SJSA1 (cell line): ENCODE measurements around the gene PLA1A. TPM values are rescaled to one million over a fixed set of nuclear protein-coding genes. Genes with fewer than 3 reads are reported as not detected.

Experiments used
- DNase-seq, 2 experiments: peaks; one replicate each; pipeline ENCODE4 v3.0.0-alpha.2; 2015 to 2020; ENCODE audit warnings: low spot score in 2 of 2, low read depth in 1 of 2
- H3K27ac ChIP-seq: fragments of 250-450 bp; sonication (Bioruptor Pico); 2 replicates; pipeline ENCODE4 v1.5.1; 2020; ENCODE audit warnings: mild to moderate bottlenecking, moderate library complexity
- H3K27me3 ChIP-seq: fragments of 250-450 bp; sonication (Bioruptor Pico); replicated peaks from 2 replicates; pipeline ENCODE4 v1.5.1; 2020; ENCODE audit warnings: mild to moderate bottlenecking, moderate library complexity
- H3K36me3 ChIP-seq: fragments of 250-450 bp; sonication (Bioruptor Pico); 2 replicates; pipeline ENCODE4 v1.5.1; 2020; ENCODE audit warnings: mild to moderate bottlenecking
- H3K4me1 ChIP-seq: fragments of 250-450 bp; sonication (Bioruptor Pico); replicated peaks from 2 replicates; pipeline ENCODE4 v1.6.1; 2021; ENCODE audit warnings: mild to moderate bottlenecking
- H3K4me3 ChIP-seq: fragments of 250-450 bp; sonication (Bioruptor Pico); 2 replicates; pipeline ENCODE4 v1.5.1; 2020; ENCODE audit warnings: mild to moderate bottlenecking
- H3K9me3 ChIP-seq: fragments of 250-450 bp; sonication (Bioruptor Pico); replicated peaks from 2 replicates; pipeline ENCODE4 v1.5.1; 2020; ENCODE audit warnings: mild to moderate bottlenecking
- total RNA-seq: library from RNA; depleted of rRNA; stranded (reverse); fragments of >200 nt; shearing (Covaris generic); gene quantifications from 2 replicates; pipeline ENCODE4 v1.2.3, GENCODE V29; 2014

Gene PLA1A
- total RNA-seq, 1 experiment from 2014 or later: 1.4 TPM

GRCh38 chr3:119608405-119609000, 10.8 kb downstream of the PLA1A start:
- H3K4me1 ChIP-seq: peaks cover 8% of the 10 kb centered on the region
- no peaks in the 10 kb centered on the region for H3K27me3 ChIP-seq
- no peak overlapping the region for H3K4me3 ChIP-seq
- H3K9me3 ChIP-seq: no peaks in the 10 kb centered on the region
- no peak overlapping the region for H3K27ac ChIP-seq
- H3K36me3 ChIP-seq: no peaks in the 10 kb centered on the region
- no peak for DNase-seq

DNA sequence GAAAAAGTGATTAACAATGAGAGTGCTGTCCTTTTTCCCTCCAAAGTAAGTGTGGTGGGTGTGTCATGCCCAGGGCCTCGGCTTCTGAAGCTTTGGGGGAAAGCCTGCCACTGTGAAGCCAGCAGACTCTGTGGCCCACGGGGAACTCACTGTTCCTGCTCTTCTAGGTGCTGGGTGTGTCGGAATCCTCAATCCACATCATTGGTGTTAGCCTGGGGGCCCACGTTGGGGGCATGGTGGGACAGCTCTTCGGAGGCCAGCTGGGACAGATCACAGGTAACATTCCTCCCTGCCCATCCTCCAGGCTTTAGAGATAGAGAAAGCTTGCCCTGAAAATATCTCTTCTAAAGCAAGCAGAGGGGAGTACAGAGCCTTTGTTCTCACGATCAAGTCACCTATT, 11.6 kb downstream of the PLA1A start:
- no peaks in the 10 kb centered on the region for H3K27me3 ChIP-seq
- DNase-seq: no peak

DNA sequence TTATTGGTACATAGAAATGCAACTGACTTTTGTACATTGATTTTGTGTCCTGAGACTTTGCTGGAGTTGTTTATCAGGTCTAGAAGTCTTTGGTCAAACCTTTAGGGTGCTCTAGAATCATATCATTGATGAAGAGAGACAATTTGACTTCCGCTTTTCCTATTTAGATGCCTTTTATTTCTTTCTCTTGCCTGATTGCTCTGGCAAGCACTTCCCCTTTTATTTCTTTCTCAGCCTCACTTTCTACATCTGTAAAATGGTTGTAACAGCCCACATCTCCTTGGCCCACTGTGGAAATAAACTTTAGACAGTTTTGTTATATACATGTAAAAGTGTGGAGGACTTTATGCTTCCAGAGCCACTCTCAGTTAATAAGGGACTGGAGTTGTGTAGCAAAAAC, 14.0 kb downstream of the PLA1A start:
- Histone ChIP-seq H3K9me3 (no peaks in the 10 kb centered on the region), H3K27me3 (no peaks in the 10 kb centered on the region), H3K27ac (no peak overlapping the region), H3K36me3 (no peaks in the 10 kb centered on the region), H3K4me3 (no peak overlapping the region), H3K4me1 (no peaks in the 10 kb centered on the region)
- DNase-seq: no peak

More for the DNA sequence above, 11.6 kb downstream of the PLA1A start:
- H3K27ac ChIP-seq: no peak overlapping the region
- no peaks in the 10 kb centered on the region for H3K36me3 ChIP-seq
- H3K4me1 ChIP-seq: peaks cover 8% of the 10 kb centered on the region
- no peak overlapping the region for H3K4me3 ChIP-seq
- H3K9me3 ChIP-seq: no peaks in the 10 kb centered on the region

- H3K9me3 ChIP-seq: no peaks in the 10 kb centered on the region
- no peak overlapping the region for H3K27ac ChIP-seq
- DNase-seq: no peak
- H3K4me3 ChIP-seq: no peak overlapping the region
- no peaks in the 10 kb centered on the region for H3K4me1 ChIP-seq
- no peaks in the 10 kb centered on the region for H3K27me3 ChIP-seq
- H3K36me3 ChIP-seq: no peaks in the 10 kb centered on the region
These were observed 15.5 kb downstream of the PLA1A start for GRCh38 chr3:119613201-119613600.

DNA sequence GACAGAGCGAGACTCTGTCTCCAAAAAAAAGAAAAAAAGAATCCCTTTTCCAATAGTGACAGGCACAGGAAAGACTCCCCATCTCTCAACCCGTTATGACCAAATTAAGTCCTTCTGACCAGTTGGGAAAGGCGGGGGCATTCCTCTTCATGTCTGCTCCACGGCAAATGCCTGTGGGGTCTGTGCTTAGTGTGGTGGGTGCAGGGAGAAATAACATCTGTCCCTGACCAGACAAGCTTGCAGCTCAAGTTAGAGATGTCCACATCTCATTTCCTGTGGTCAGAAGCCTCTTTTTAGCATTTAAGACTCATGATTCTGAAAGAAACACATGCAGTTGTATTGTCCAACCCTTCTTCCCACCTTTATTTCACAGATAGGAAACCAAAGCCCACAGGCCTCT, 16.2 kb downstream of the PLA1A start:
- H3K36me3 ChIP-seq: no peaks in the 10 kb centered on the region
- no peaks in the 10 kb centered on the region for H3K27me3 ChIP-seq
- H3K4me3 ChIP-seq: no peak overlapping the region
- no peak overlapping the region for H3K27ac ChIP-seq
- no peaks in the 10 kb centered on the region for H3K9me3 ChIP-seq
- no peaks in the 10 kb centered on the region for H3K4me1 ChIP-seq
- no peak for DNase-seq

GRCh38 chr3:119616056-119616455, 18.4 kb downstream of the PLA1A start:
- Histone ChIP-seq H3K4me1 (no peaks in the 10 kb centered on the region), H3K4me3 (no peak overlapping the region), H3K9me3 (no peaks in the 10 kb centered on the region), H3K27ac (no peak overlapping the region), H3K27me3 (no peaks in the 10 kb centered on the region), H3K36me3 (no peaks in the 10 kb centered on the region)
- DNase-seq: no peak

GRCh38 chr3:119619094-119619493, 21.4 kb downstream of the PLA1A start:
- DNase-seq: no peak
- no peak overlapping the region for H3K4me3 ChIP-seq
- no peaks in the 10 kb centered on the region for H3K36me3 ChIP-seq
- H3K4me1 ChIP-seq: no peaks in the 10 kb centered on the region
- H3K9me3 ChIP-seq: no peaks in the 10 kb centered on the region
- no peaks in the 10 kb centered on the region for H3K27me3 ChIP-seq
- no peak overlapping the region for H3K27ac ChIP-seq

GRCh38 chr3:119620899-119621298, 23.2 kb downstream of the PLA1A start:
- no peak for DNase-seq
- Histone ChIP-seq H3K4me3 (no peak overlapping the region), H3K27ac (no peak overlapping the region), H3K9me3 (no peaks in the 10 kb centered on the region), H3K36me3 (no peaks in the 10 kb centered on the region), H3K27me3 (no peaks in the 10 kb centered on the region), H3K4me1 (no peaks in the 10 kb centered on the region)

- 0 out of 2 replicates have a peak, but pooled peaks cover 5% of the 10 kb centered on the region for H3K4me1 ChIP-seq
- no peaks in the 10 kb centered on the region for H3K36me3 ChIP-seq
- H3K27me3 ChIP-seq: no peaks in the 10 kb centered on the region
- no peak overlapping the region for H3K27ac ChIP-seq
- no peak overlapping the region for H3K4me3 ChIP-seq
- no peaks in the 10 kb centered on the region for H3K9me3 ChIP-seq
- no peak for DNase-seq
These were observed 26.5 kb downstream of the PLA1A start for GRCh38 chr3:119624002-119624720.

GRCh38 chr3:119625451-119626153, 27.9 kb downstream of the PLA1A start:
- DNase-seq: no peak
- no peaks in the 10 kb centered on the region for H3K27me3 ChIP-seq

DNA sequence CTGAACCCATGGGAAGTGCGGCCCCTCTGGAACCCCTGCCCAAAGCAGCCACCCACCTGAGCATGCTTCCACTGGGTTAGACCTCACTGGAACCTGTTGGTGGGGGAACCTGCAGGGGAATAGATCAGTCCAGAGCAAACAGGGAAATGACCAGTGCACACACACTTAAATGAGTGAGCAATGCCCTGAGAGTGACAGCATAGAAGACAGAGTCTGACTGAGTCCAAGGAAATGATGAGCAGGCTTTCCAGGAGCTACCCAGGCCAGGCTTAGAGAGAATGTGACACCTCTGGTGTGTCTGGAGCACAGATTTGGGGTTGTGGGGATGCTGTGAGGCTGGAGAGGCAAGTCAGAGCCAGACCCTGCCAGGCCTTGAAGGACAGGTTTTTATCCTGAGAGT, 28.5 kb downstream of the PLA1A start:
- no peaks in the 10 kb centered on the region for H3K9me3 ChIP-seq
- H3K36me3 ChIP-seq: no peaks in the 10 kb centered on the region
- peaks cover 9% of the 10 kb centered on the region for H3K4me1 ChIP-seq
- H3K27me3 ChIP-seq: no peaks in the 10 kb centered on the region
- no peak for DNase-seq
- no peak overlapping the region for H3K4me3 ChIP-seq
- no peak overlapping the region for H3K27ac ChIP-seq

More at GRCh38 chr3:119625451-119626153, 27.9 kb downstream of the PLA1A start:
- no peak overlapping the region for H3K4me3 ChIP-seq
- H3K9me3 ChIP-seq: no peaks in the 10 kb centered on the region
- H3K36me3 ChIP-seq: no peaks in the 10 kb centered on the region
- H3K4me1 ChIP-seq: peaks cover 8% of the 10 kb centered on the region; the same call in 1 of the 2 replicates
- no peak overlapping the region for H3K27ac ChIP-seq

DNA sequence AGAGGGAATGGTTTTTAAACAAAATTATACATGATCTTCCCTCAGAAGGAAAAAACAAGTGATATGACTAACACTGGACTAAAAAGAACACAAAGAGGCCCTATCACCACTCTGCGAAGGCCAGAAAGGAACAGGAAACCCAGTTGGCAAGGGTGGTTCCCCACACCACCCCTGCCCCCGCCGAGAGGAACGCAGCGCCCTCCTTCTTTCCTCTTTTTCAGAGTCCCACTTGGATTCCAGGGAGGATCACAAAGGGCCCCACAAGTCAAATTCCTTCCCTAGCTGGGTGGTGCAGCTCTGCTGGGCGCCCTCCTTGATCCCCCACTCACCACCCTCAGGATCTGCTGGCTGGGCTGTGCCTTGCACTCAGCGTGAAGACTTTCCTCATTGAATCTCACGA, 29.8 kb downstream of the PLA1A start:
- no peak for DNase-seq
- H3K27ac ChIP-seq: no peak overlapping the region
- no peaks in the 10 kb centered on the region for H3K36me3 ChIP-seq
- no peaks in the 10 kb centered on the region for H3K9me3 ChIP-seq
- no peaks in the 10 kb centered on the region for H3K27me3 ChIP-seq
- H3K4me3 ChIP-seq: no peak overlapping the region
- H3K4me1 ChIP-seq: peaks cover 9% of the 10 kb centered on the region

DNA sequence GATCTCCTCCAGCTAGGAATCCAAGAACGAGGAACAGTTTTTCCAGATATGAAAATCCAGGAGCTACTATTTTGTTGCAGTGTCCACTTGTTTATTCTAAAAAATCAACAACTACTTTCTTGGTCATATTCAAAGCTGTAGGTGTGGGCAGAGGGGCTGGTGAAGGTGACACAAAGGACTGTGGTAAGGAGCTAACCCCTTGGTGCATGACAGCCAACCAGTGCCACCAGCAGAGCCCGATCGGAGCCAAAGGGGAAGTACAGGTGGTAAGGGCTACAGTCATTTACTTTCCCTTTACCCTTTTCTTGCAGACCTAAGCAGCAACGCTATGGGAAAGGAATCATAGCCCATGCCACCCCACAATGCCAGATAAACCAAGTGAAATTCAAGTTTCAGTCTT, 30.7 kb downstream of the PLA1A start:
- H3K4me1 ChIP-seq: peaks cover 9% of the 10 kb centered on the region
- H3K9me3 ChIP-seq: no peaks in the 10 kb centered on the region
- DNase-seq: no peak
- no peaks in the 10 kb centered on the region for H3K27me3 ChIP-seq
- H3K36me3 ChIP-seq: no peaks in the 10 kb centered on the region
- no peak overlapping the region for H3K4me3 ChIP-seq
- H3K27ac ChIP-seq: no peak overlapping the region

DNA sequence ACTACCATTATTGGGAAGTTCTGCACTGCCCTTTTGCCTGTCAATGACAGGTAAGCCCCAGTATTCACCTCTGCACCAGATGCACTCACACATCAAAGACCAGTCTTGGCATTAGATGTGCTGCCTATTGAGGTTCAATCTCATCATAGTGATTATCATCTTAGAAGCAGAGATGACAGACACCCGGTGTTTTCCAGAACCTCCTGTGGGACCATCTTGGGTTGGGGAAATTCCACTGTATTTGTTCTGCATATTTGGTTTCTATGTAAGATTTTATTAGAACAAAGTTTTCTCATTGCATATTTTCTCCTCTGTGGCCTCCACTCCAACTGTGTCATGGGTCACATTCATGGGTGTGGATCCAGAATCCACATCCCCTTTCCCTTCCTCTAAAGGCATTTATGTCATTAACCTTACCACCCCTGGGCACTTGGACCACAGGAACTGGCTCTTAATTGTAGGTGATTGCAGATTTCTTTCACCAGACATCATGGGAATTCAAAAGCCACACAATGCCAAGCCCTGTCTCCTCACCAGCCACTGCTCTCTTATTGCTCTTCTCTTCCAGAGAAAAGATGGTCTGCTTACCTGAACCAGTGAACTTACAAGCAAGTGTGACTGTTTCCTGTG, 31.2 kb downstream of the PLA1A start:
- H3K36me3 ChIP-seq: no peaks in the 10 kb centered on the region
- no peak overlapping the region for H3K4me3 ChIP-seq
- H3K27me3 ChIP-seq: no peaks in the 10 kb centered on the region
- H3K9me3 ChIP-seq: no peaks in the 10 kb centered on the region
- peaks cover 9% of the 10 kb centered on the region for H3K4me1 ChIP-seq
- no peak overlapping the region for H3K27ac ChIP-seq
- no peak for DNase-seq
